Measurements from ENCODE around the gene PARVA.

The PARVA gene

DNA sequence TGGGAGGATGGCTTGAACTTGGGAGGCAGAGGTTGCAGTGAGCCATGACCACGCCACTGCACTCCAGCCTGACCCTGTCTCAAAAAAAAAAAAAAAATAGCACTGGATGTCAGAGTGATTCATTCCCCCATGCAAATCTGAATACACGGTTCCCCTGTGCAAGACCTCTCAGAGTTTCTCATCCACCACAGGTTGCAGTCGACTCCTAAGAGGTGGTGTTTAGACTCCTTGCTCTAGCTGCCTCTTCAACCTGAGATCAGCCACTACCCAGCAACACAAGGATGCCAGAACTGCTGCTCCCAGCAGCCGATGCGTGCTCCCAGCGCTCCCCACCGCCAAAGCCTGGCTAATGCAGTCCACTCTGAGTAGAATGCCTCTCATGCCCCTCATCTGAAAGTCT is 97.5 kb downstream of the PARVA start:
- TF ChIP-seq, protein P1, sequence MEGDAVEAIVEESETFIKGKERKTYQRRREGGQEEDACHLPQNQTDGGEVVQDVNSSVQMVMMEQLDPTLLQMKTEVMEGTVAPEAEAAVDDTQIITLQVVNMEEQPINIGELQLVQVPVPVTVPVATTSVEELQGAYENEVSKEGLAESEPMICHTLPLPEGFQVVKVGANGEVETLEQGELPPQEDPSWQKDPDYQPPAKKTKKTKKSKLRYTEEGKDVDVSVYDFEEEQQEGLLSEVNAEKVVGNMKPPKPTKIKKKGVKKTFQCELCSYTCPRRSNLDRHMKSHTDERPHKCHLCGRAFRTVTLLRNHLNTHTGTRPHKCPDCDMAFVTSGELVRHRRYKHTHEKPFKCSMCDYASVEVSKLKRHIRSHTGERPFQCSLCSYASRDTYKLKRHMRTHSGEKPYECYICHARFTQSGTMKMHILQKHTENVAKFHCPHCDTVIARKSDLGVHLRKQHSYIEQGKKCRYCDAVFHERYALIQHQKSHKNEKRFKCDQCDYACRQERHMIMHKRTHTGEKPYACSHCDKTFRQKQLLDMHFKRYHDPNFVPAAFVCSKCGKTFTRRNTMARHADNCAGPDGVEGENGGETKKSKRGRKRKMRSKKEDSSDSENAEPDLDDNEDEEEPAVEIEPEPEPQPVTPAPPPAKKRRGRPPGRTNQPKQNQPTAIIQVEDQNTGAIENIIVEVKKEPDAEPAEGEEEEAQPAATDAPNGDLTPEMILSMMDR (conservative IDR thresholded peaks at IDR 0.05; ENCODE audit: low read depth, low read length): no peak
- no peak overlapping the region for H3K4me3 ChIP-seq (ENCODE audit: low read depth, low read length)

GRCh38 chr11:12478743-12479142 is 101.4 kb downstream of the PARVA start:
- TF ChIP-seq, protein P1 (conservative IDR thresholded peaks at IDR 0.05; ENCODE audit: low read depth, low read length): no peak
- peak; percentile 56 for DNase-seq (ENCODE audit: low read depth)
- H3K4me3 ChIP-seq (ENCODE audit: low read depth, low read length): no peak overlapping the region

More for the DNA sequence above, 97.5 kb downstream of the PARVA start:
- no peak for DNase-seq (ENCODE audit: low read depth)

DNA sequence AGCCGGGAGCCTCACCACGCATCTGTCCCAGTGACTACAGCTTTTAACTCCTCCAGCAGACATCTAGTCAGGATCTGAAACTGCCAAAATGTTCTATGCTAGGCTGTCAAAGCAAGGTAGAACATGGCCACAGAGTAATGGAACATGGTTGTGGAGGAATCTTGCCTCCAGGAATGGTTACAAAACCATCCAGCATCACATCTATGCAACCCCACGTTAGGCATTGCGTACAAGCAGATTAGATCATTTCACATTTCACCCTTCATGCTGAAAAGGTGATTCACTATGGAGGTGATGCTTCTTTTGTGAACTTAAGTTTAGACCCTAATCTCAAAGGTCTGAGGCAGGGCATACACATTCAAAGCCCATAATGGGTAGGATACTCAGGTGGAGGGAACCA is 103.0 kb downstream of the PARVA start:
- no peak overlapping the region for H3K4me3 ChIP-seq (ENCODE audit: low read depth, low read length)
- TF ChIP-seq, protein P1 (conservative IDR thresholded peaks at IDR 0.05; ENCODE audit: low read depth, low read length): no peak
- no peak for DNase-seq (ENCODE audit: low read depth)

GRCh38 chr11:12482839-12483238 is 105.5 kb downstream of the PARVA start:
- no peak for DNase-seq (ENCODE audit: low read depth)
- no peak overlapping the region for H3K4me3 ChIP-seq (ENCODE audit: low read depth, low read length)
- TF ChIP-seq, protein P1 (conservative IDR thresholded peaks at IDR 0.05; ENCODE audit: low read depth, low read length): no peak

DNA sequence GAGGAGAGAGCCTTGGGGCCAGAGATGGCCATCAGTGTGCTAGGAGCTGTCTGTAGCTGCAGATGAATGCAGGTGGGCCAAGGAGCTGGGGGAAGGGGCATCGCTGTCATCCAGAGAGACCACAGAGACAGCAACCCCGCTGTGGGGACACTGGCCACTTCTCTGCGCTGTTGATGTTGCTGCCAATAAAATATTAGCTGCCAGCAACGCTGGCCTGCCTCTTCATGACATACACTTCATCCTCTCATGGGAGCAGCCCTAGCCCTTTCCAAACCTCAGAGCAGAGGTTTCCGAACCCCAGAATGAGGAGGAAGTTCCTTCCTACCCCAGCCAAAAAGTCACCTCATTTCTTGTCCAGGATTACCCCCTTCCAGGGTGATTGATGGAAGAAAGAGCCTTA is 106.2 kb downstream of the PARVA start:
- H3K4me3 ChIP-seq (ENCODE audit: low read depth, low read length): no peak overlapping the region
- TF ChIP-seq, protein P1 (conservative IDR thresholded peaks at IDR 0.05; ENCODE audit: low read depth, low read length): no peak
- no peak for DNase-seq (ENCODE audit: low read depth)

DNA sequence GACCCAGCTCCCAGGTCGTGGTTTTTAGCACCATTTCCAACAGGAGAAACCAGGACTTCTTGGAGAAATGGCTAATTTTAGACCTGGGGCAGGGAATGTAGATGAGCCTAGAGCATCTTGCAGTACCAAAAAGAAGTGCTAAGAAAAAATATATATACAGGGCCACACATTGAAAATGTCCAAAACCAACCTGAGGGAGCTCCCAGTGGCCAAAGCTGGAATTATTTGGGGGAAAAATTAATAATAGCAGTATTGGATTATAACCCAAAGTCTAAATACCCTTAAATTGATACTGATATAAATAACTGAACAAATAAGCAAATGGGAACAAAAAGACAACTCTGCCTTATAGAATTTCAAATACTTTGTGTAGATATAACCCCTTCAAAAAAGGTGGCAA is 108.0 kb downstream of the PARVA start:
- H3K4me3 ChIP-seq (ENCODE audit: low read depth, low read length): no peak overlapping the region
- DNase-seq (ENCODE audit: low read depth): peak; percentile 32
- TF ChIP-seq, protein P1 (conservative IDR thresholded peaks at IDR 0.05; ENCODE audit: low read depth, low read length): peak; percentile 67

- no peak for DNase-seq (ENCODE audit: low read depth)
- no peak overlapping the region for H3K4me3 ChIP-seq (ENCODE audit: low read depth, low read length)
- TF ChIP-seq, protein P1 (conservative IDR thresholded peaks at IDR 0.05; ENCODE audit: low read depth, low read length): no peak
Measured at GRCh38 chr11:12489246-12489772, 111.9 kb downstream of the PARVA start.
